ENCODE measurements around the gene KDM2B.
"Not testable (repeated sequence)": the region's sequence is repeated elsewhere in the genome, so short reads cannot be mapped to it uniquely, and the experiment has no call there.

Gene KDM2B

GRCh38 chr12:121583334-121583661, 2.5 kb upstream of the KDM2B start:
- DNase-seq = not testable (repeated sequence)

DNA sequence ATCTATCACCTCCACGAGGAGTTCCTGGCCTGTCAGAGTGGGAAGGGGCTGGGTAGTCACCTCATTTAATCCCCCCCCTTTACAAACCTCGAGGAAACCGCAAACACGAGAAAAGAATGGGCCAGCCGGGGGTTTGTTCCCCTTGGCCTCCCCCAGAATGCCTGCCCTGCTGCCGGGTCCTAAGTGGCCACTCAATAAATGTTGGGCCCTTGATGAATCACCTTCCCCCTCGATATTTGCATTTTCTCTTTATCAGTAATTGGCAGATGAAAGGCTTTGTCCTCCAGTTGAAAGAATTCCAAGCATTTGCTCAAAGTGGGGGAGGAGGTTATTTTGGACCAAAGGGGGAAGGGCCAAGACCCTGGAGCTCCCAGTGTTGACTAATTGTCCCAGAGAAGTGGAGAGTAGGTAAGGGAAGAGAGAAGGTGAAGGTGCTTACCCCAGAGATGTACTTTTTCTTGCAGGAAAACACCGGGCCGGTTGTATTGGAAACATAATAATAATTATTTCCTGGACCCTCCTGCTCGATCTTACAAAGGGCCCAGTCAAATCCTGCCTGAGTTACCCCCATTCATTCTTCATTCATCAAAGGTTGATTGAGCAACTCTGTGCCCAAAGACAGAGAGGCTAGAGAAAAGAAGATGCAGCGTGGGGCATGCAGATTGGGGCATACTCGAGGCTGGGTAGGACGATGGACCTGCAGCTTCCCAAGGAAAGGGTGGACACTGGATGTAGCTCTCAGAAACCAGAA, 1.9 kb upstream of the KDM2B start:
- no peak for DNase-seq

DNA sequence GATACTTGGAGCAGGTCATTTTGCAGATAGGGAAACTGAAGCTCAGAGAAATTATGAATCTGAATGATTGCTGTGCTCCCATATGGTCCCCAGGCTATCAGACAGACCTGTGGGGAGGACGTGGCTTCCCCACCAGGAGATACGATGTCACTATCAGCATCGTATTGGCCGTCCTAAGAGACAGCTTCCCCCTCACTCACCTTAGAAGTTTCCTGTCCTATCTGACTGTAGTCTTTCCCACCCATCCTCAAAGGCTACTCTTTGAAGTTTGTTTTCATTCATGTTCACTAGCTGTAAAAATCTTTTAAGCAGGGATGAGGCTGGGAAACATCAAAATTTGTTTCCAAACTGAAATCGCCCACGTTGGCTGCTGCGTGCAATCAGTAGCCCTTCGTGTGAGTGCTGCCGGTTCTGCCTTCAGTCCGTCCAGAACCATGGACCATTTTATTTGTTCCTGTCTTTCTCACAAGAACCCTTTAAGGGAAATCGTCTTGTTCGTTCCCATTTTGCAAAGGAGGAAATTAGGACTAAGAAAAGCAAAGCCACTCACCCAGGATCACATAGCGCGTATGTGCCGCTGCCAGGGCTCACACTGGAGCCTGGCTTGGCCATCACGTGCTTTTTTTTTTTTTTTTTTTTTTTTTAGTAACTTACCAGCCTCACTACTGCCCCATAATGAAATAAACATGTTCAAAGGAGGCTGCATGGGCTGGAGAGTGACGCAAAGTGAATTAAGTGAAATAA, 1.0 kb upstream of the KDM2B start:
- peak in 1 of 2 experiments; percentile 14 for DNase-seq

DNA sequence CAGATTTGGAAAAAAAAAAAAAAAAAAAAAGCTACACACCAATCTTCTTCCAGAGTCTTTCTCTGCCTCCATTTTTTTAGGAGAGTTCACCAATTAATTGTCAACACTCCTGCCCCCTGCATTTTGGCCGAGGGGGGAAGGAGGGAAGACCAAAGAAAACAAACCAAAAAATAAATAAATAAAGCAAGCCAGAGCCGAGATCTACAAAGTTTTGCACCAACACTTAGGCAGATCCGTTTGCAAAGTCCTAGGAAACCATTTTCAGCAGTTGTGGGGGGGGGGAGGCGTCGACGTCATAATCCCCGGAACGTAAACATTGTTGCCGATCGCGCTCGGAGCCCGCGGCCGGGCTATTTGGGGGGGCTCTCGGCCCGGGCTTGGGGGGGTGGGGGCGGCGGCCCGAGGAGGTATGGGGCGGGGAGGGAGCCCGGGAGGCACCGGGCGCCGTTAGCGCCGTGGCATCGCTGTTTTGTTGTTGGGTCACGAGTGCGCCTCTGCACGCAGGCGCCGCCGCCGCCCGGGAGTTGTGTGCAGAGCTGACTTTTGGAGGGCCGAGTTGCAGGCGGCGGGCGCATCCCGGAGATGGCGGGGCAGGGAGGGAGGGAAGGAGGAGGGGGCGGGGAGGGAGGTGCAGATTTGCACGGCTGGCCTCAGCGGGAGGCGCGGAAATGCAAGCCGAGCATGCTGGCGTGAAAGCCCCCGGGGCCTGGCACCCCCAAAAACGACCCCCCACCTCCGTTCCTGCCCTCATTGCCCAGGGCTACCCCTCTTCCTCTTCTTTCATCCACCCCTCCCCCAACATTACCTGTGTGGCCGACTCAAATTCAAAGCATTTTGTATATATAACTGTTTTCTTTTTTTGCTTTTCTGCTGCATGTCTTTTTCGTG, 598 bp downstream of the KDM2B start:
- peak; percentile 76 to 78 for DNase-seq

- peak; percentile 47 to 53 for DNase-seq
These were observed 1.5 kb downstream of the KDM2B start for GRCh38 chr12:121579190-121579791.

DNA sequence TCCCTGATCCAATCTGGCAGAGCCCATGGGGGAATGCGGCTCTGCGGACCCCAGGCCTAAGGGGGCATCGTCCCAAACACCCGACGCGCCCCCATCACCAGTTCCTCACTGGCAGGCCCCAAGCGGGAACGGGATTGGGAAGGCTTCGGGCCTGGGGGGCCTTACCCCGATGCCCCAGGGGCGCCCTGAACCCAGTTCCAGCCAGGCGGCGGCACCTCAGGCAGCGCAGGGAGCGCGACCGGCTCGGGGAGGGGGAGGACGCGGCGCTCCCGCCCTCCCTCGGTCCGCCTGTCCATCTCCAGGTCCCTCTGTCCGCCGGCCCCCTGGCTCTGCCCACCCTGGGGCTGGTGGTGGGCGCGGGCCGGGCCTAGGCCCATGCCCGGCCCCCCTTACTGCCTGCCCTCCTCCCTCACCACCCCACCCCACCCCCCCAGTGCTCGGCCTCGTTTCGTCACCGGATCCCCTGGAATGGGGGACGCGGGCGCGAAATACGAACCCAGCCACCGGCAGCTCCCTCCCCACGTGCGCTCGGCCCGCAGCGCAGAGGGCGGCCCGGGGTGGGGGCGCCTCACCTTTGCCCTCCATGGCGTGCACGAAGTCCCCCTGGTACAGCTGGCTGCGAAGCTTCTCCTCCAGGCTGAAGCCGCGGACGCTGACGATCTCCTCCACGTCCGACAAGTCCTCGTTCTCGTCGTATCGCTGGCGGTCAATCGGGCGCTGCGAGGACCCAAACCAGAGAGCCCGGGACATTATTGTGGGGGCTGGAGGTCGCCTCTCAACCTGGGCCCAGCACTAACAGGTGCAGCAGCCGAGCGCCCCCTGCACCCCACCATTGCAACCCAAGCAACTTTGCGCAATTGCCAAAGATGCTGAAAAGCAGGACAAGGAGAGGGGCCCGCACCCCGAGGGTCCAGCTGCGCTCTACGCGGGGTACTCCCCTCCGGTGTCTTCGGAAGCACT, 2.3 kb downstream of the KDM2B start:
- peak in 1 of 2 experiments; percentile 37 for DNase-seq

DNA sequence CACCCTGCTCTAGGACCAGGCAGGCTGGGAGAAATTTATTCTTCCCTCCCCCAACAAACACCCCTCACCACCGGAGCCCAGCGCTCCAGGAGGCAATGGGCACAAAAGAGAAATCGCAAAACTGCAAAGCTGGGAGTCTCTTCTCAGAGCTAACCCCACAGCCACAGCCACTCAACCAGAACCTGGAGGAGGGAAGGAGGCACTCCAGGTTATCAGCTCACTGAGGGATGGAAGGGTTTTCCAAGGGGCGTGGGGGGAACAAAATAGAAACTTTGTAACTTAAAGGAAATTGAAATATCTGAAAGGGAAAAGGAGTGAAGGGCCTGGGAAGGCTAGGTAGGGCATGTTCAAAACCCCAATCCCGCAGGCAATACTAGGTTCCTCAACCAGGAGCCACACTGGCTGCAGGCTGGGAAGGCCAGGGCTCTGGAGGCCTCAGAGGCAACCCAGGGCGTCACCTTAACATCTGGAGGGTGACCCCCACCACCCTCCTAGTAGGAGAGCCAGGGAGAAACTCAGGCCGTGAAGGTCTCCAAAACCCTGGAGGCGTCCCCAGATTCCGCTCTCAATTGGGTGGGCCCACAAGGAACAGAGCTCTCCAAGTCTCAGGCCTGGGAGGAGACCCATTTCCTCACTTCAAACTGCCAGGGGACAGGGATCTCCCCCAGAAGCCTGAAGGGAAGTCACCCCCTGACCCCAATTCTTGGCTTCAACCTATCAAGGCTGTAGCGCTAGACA, 3.2 kb downstream of the KDM2B start:
- no peak for DNase-seq

DNA sequence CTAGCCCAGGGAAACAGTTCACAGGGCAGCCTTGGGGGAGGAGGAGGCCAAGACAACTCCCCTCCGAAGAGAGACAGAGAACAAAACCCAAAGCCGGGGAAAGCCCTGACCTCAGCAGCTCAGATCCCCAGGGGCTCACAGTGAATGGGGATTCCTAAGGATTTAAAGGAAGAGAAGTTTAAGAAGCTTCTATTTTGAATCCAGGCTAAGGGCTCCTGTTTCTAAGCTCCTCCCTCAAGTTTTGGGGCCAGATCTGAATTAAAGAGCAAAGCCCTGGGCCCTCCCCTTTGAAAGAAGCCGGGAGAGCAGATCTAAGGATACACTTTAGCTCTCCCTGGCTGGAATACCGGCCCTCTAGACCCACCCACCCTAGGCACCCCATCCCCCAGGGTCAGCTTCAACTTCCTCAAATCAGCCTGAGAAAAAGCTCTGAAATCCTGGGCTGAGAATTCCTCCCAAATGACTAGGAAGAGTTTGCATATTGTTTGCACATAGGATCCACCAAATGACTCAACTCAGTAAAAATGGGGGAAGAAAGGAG, 3.9 kb downstream of the KDM2B start:
- no peak for DNase-seq

DNA sequence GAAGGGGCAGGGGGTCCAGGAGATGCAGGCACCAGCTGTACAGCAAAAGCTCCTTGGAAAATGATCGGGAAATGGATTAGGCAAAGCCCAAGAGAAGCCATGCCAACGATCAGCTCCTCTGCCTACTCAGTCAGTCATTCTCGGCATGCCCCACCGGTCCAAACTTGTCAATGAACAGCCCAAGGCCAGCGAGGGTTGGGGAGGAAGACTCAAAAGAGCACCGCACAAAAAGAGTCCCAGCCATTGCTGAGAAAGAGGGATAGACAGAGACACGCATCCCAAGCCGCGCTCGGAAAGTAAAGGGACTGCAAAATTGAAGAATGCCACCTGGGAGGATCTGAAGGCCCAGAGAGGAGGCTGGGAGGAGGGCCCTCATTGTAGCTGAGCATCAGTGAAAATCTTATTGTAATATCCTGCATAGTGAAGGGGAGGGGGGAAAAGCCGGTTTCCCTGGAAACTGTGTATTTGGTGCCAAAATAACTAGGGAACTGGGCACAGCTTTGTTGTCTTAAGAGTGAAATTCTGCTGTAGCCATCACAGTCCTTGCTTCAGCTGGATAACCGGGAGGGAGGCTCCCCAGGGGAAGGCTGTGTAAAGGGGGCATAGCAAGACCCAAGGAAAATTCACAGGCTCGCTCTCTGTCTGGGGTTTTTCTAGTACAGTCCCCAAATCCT, 4.7 kb downstream of the KDM2B start:
- DNase-seq = no peak

DNA sequence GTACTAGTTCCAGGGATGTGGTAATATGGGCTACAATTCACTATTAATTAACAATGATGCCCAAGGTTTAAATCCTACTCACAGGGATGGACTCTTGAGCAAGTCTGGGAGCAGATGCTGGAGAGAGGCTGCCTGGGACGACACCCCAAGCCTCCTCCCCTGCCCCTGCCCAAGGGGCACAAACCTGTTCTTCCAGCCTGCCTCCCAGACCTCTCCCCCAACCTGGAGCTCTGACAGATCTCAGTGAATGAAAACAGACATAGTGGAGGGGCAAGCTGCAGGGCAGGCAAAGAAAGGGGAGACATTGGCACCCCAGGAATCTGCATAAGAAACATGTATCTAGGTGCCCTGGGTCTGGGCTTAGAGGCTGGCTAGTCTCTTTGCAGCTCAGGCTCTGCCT, 5.8 kb downstream of the KDM2B start:
- no peak for DNase-seq

DNA sequence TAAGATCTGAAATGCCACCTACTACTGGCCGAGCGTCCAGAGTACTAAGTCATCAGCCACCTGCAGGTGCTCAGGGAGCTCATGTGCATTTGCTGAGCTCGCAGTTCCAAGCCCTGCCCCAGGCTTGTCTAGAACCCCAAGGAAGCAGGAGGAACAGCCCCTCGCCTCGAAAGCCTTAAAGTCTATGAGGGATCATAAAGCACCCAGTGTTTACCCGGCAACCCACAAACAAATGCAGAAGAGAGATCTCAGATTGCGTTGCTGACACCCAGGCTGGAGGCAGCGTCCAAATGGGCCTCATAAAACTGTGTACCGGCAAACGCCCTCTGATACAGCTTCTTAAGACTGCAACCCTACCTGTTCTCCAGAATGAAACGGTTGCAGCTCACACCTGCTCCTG, 6.8 kb downstream of the KDM2B start:
- no peak for DNase-seq

- no peak for DNase-seq
These were observed 8.9 kb downstream of the KDM2B start for GRCh38 chr12:121571920-121572319.

- no peak for DNase-seq
These were observed 10.1 kb downstream of the KDM2B start for GRCh38 chr12:121570467-121571283.

- no peak for DNase-seq
These were observed 11.7 kb downstream of the KDM2B start for GRCh38 chr12:121568971-121569751.

GRCh38 chr12:121568518-121568917, 12.3 kb downstream of the KDM2B start:
- DNase-seq = no peak

DNA sequence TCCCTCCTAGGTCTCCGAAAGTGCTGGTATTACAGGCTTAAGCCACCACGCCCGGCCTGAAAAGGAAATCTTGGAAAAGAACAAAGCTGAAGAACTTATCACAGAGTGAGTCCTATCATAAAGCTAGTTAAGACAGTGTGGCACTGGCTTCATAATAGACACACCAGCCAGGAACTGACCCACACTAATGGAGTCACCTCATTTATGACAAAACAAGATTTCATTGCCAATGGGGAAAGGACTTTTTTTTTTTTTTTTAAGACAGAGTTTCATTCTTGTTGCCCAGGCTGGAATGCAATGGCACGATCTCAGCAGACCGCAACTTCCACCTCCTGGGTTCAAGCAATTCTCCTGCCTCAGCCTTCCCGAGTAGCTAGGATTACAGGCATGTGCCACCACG, 15.7 kb downstream of the KDM2B start:
- no peak for DNase-seq

- no peak for DNase-seq
These were observed 18.3 kb downstream of the KDM2B start for GRCh38 chr12:121562488-121562887.

DNA sequence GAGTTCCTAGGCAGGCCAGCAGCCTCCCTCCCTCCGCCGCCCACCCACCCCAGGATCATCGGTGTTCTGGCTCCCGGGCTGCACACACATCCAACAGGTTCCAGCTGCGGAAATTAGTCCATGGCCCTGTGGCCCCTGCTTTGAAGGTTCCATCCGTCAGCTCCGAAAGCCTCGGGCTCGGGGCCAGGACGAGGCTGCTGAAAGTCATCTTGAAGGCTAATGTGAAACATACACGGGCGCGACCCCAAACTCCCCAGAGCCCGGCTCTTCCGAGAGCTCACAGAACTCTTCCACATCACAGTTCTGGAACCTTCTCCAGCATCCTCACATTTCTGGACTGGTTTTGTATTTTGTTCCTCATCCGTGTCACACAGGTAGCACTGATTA, 19.8 kb downstream of the KDM2B start:
- DNase-seq = no peak

All from activated CD4-positive, alpha-beta T cell treated with anti-CD3 and anti-CD28 coated beads, Interleukin-2, amount 50 U/mL, for 48 hours (primary cell).